AG09309 (cell line): ENCODE measurements around the gene HYDIN.

ENCODE experiments used
- DNase-seq: peaks from one replicate; pipeline ENCODE4 v3.0.0-alpha.2; 2010; ENCODE audit warnings: low read depth
- H3K4me3 ChIP-seq: 2 replicates; pipeline ENCODE4 v1.5.1; 2011; ENCODE audit warnings: mild to moderate bottlenecking, low read depth, low read length, moderate library complexity; ENCODE audit not compliant: control insufficient read depth
- CTCF ChIP-seq: IDR thresholded peaks from 2 replicates; pipeline ENCODE4 v1.5.1; 2011; ENCODE audit warnings: mild to moderate bottlenecking, low read depth, low read length, inconsistent platforms; ENCODE audit not compliant: insufficient read depth, control insufficient read depth; ENCODE audit errors: missing control alignments

Gene HYDIN

GRCh38 chr16:70774261-70774660 lies 456.3 kb downstream of the HYDIN start:
- no peak for TF ChIP-seq CTCF
- DNase-seq: no peak
- no peak overlapping the region for H3K4me3 ChIP-seq

GRCh38 chr16:70772493-70772892 lies 458.0 kb downstream of the HYDIN start:
- no peak for DNase-seq
- no peak for TF ChIP-seq CTCF

GRCh38 chr16:70770626-70771552 lies 459.6 kb downstream of the HYDIN start:
- no peak overlapping the region for H3K4me3 ChIP-seq
- peak; percentile 97 for TF ChIP-seq CTCF
- DNase-seq: no peak

More at GRCh38 chr16:70772493-70772892, 458.0 kb downstream of the HYDIN start:
- H3K4me3 ChIP-seq: no peak overlapping the region

- DNase-seq: no peak
- no peak overlapping the region for H3K4me3 ChIP-seq
- no peak for TF ChIP-seq CTCF
These were observed 460.3 kb downstream of the HYDIN start for GRCh38 chr16:70770291-70770625.

- H3K4me3 ChIP-seq: no peak overlapping the region
- no peak for TF ChIP-seq CTCF
- no peak for DNase-seq
These were observed 460.8 kb downstream of the HYDIN start for GRCh38 chr16:70769761-70770160.

- H3K4me3 ChIP-seq: no peak overlapping the region
- no peak for DNase-seq
- TF ChIP-seq CTCF: no peak
These were observed 461.4 kb downstream of the HYDIN start for GRCh38 chr16:70769131-70769530.
